Progenitor cell of endocrine pancreas (in vitro differentiated cells): ENCODE data around the gene TMEM176B. TPM values are rescaled to one million over a fixed set of nuclear protein-coding genes. Genes with fewer than 3 reads are reported as not detected.

Experiments used
- DNase-seq: peaks from one replicate; pipeline ENCODE4 v3.0.0; 2021; ENCODE audit warnings: low spot score; ENCODE audit not compliant: unreplicated experiment
- H3K27ac Mint-ChIP-seq: 2 replicates; pipeline ENCODE4 v1.8.0; 2021; ENCODE audit warnings: mild to moderate bottlenecking, moderate library complexity, mixed read lengths
- H3K27me3 Mint-ChIP-seq: 2 replicates; pipeline ENCODE4 v1.8.0; 2021; ENCODE audit warnings: mixed read lengths
- H3K36me3 Mint-ChIP-seq: 2 replicates; pipeline ENCODE4 v1.8.0; 2022; ENCODE audit warnings: mixed read lengths; ENCODE audit not compliant: insufficient read depth
- H3K4me1 Mint-ChIP-seq: 2 replicates; pipeline ENCODE4 v1.8.0; 2021; ENCODE audit warnings: low read depth, mixed read lengths
- H3K4me3 Mint-ChIP-seq: 2 replicates; pipeline ENCODE4 v1.8.0; 2021; ENCODE audit warnings: low read depth, mild to moderate bottlenecking, moderate library complexity, mixed read lengths
- H3K9me3 Mint-ChIP-seq: 2 replicates; pipeline ENCODE4 v1.8.0; 2021; ENCODE audit warnings: low read depth, mixed read lengths
- long read RNA-seq: library from polyadenylated mRNA; unstranded; transcript quantifications from one replicate; pipeline ENCODE4 v2.0.0, GENCODE V29; 2020
- total RNA-seq: library from RNA; stranded (reverse); gene quantifications from 2 replicates; pipeline ENCODE4 v1.2.1, GENCODE V29; 2021
- TF ChIP-seq, protein P1 (sequence below): fragments of 200-600 bp; sonication (generic); IDR thresholded peaks from one replicate; pipeline ENCODE4 v1.5.0; 2021; ENCODE audit warnings: antibody characterized with exemption, mild to moderate bottlenecking; ENCODE audit not compliant: unreplicated experiment

The TMEM176B gene
- 8.9 TPM in 2 replicates for total RNA-seq
- long read RNA-seq, transcript TMEM176B-201 (7 exons, 1,129 nt), result major isoform, 6 of 12 reads
- long read RNA-seq, partial matches to known transcripts, result 0 of 12 reads
- long read RNA-seq, other reads (novel, unspliced or antisense), result 5 of 12 reads

GRCh38 chr7:150799741-150800580 is at the start of gene TMEM176B:
TSS of gene TMEM176B (minus strand) at chr7:150800364. CDS start at chr7:150796569, 3,795 bp downstream.
- H3K27ac Mint-ChIP-seq, result no peak within 1 kb of the TSS
- peak; percentile 23 for DNase-seq
- H3K36me3 Mint-ChIP-seq, result peaks cover 2% of the 10 kb centered on the region
- TF ChIP-seq, protein P1, sequence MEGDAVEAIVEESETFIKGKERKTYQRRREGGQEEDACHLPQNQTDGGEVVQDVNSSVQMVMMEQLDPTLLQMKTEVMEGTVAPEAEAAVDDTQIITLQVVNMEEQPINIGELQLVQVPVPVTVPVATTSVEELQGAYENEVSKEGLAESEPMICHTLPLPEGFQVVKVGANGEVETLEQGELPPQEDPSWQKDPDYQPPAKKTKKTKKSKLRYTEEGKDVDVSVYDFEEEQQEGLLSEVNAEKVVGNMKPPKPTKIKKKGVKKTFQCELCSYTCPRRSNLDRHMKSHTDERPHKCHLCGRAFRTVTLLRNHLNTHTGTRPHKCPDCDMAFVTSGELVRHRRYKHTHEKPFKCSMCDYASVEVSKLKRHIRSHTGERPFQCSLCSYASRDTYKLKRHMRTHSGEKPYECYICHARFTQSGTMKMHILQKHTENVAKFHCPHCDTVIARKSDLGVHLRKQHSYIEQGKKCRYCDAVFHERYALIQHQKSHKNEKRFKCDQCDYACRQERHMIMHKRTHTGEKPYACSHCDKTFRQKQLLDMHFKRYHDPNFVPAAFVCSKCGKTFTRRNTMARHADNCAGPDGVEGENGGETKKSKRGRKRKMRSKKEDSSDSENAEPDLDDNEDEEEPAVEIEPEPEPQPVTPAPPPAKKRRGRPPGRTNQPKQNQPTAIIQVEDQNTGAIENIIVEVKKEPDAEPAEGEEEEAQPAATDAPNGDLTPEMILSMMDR, result no peak
- H3K4me1 Mint-ChIP-seq, result peaks cover 5% of the 10 kb centered on the region
- H3K27me3 Mint-ChIP-seq, result peaks cover 54% of the 10 kb centered on the region
- peaks cover 3% of the 10 kb centered on the region for H3K9me3 Mint-ChIP-seq
- H3K4me3 Mint-ChIP-seq, result peak within 1 kb of the TSS; percentile 64

DNA sequence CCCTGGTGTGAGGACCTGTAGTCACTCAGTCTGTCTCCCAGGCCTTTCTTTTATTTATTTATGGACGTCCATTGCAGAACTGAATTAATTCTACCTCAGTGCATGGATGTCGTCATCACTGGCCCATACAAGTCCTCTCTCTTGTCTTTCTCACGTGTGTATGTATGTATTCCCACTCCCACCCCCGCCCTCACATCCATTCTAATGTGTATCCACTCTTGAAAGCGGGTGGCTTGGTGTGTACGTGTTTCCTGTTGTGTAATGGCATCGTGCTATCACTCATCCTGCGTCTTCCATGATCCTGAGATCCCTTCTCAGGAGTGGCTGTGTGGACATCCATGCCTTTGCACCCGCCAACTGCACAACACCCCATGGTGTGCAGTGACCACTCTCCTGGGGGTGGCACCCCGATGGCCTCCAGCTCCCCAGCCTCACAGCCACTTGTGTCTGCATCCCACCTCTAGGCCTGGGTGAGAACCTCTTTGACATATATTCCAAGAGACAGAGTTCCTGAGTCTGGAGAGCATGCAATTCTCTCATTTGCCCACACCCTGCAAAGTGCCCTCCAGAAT is 49.1 kb upstream of the TMEM176B start:
- TF ChIP-seq, protein P1, result no peak
- no peak overlapping the region for H3K27ac Mint-ChIP-seq
- DNase-seq, result no peak
- H3K9me3 Mint-ChIP-seq, result no peaks in the 10 kb centered on the region
- H3K36me3 Mint-ChIP-seq, result no peaks in the 10 kb centered on the region
- H3K4me3 Mint-ChIP-seq, result no peak overlapping the region
- peaks cover 8% of the 10 kb centered on the region for H3K27me3 Mint-ChIP-seq
- H3K4me1 Mint-ChIP-seq, result peaks cover 4% of the 10 kb centered on the region

- no peaks in the 10 kb centered on the region for H3K9me3 Mint-ChIP-seq
- H3K4me3 Mint-ChIP-seq, result no peak overlapping the region
- TF ChIP-seq, protein P1, result no peak
- H3K27me3 Mint-ChIP-seq, result peaks cover 8% of the 10 kb centered on the region
- H3K36me3 Mint-ChIP-seq, result no peaks in the 10 kb centered on the region
- no peak for DNase-seq
- H3K4me1 Mint-ChIP-seq, result peaks cover 4% of the 10 kb centered on the region
- no peak overlapping the region for H3K27ac Mint-ChIP-seq
Observed at GRCh38 chr7:150848561-150849115, 48.5 kb upstream of the TMEM176B start.

DNA sequence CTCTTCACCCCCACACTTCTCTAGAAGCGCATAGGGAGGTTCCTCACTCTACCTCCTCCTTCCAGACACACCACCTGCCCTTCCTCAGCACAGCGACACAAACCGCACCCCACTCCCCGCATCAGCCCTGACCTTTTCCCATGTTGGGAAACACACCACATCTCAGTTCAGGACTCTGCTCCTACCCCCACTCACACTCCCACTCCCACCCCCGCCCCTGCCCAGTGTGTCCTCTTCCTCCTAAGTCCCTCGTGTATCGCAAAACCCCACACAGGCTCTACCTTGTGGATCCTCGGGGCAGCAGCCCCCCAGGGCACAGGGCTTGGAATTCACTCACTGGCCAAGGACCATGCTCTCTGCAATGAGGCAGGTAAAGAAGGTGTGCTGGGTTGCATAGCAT is 47.9 kb upstream of the TMEM176B start:
- Mint-ChIP-seq H3K4me3 (no peak overlapping the region), H3K4me1 (peaks cover 4% of the 10 kb centered on the region), H3K27me3 (peaks cover 8% of the 10 kb centered on the region), H3K27ac (no peak overlapping the region), H3K9me3 (no peaks in the 10 kb centered on the region), H3K36me3 (no peaks in the 10 kb centered on the region)
- TF ChIP-seq, protein P1, result no peak
- DNase-seq, result no peak

DNA sequence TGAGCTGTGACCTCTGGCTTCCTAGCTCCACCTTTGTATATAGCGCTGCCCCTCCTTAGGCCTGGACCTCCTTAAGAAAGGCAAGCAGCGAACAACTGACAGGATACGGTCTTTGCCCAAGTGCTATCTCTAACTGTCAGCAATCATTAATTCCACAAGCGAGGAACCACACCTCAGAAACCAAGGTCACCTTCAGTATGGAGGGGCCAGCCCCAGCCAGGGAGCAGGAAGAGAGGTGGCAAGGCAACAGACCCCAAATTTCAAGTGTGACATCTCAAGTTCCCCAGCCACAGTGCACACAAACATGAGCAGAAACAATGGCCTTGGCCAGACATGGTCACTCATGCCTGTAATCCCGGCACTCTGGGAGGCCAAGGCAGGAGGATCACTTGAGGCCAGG is 47.4 kb upstream of the TMEM176B start:
- Mint-ChIP-seq H3K9me3 (no peaks in the 10 kb centered on the region), H3K36me3 (no peaks in the 10 kb centered on the region), H3K27me3 (peaks cover 4% of the 10 kb centered on the region), H3K27ac (no peak overlapping the region), H3K4me1 (peaks cover 4% of the 10 kb centered on the region), H3K4me3 (no peak overlapping the region)
- TF ChIP-seq, protein P1, result no peak
- DNase-seq, result no peak
